SU-DHL-6 (cell line): ENCODE data around the gene ITGB1BP1.

Source experiments
- EZH2phosphoT487 ChIP-seq: fragments of 200-600 bp; sonication (generic), shearing (Covaris generic); conservative IDR thresholded peaks from 2 replicates; pipeline ENCODE4 v1.6.1; 2018; ENCODE audit warnings: mild to moderate bottlenecking, antibody characterized with exemption, low read length, moderate library complexity, mixed read lengths
- TF ChIP-seq, protein P1 (sequence below): fragments of 200-600 bp; sonication (generic); IDR thresholded peaks from one replicate; pipeline ENCODE4 v1.5.1; 2017; ENCODE audit warnings: antibody characterized with exemption, mild to moderate bottlenecking, low read length, moderate library complexity; ENCODE audit not compliant: insufficient read depth, poor library complexity, severe bottlenecking

DNA sequence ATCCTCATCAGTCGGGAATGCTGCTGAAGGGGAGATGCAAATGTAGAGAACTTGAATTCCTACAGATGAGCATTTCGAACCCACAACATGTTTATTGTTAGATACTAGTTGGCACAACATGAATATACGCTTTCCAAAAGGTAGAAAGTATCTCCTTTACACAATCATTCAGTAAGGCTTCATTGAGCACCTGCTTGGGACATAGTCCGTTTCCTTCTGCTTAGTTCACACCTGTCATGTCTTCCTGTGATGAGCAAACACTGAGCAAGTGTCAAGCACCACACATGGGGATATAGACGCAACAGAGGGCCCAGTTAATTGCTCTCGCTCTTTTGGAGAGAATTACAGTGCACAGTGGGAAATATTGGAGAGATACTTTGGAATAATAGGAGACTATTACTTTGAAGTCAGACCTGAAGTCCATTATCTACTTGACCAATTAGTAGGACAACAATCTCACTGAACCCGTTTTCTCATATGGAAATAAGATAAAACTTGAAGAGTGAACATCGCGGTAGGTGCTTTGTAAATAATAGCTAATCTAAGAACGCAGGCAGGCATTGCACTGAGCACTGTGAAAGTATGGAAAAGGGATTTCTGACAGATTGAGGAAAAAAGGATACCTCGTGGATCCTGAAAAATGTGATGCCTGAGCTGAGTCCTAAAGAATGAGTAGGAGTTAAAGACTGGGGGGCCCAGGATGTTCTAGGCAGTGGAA, 1.3 kb upstream of the ITGB1BP1 start:
- TF ChIP-seq, protein P1, sequence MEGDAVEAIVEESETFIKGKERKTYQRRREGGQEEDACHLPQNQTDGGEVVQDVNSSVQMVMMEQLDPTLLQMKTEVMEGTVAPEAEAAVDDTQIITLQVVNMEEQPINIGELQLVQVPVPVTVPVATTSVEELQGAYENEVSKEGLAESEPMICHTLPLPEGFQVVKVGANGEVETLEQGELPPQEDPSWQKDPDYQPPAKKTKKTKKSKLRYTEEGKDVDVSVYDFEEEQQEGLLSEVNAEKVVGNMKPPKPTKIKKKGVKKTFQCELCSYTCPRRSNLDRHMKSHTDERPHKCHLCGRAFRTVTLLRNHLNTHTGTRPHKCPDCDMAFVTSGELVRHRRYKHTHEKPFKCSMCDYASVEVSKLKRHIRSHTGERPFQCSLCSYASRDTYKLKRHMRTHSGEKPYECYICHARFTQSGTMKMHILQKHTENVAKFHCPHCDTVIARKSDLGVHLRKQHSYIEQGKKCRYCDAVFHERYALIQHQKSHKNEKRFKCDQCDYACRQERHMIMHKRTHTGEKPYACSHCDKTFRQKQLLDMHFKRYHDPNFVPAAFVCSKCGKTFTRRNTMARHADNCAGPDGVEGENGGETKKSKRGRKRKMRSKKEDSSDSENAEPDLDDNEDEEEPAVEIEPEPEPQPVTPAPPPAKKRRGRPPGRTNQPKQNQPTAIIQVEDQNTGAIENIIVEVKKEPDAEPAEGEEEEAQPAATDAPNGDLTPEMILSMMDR = no peak
- TF ChIP-seq EZH2phosphoT487 = no peak
